Activated T-cell treated with anti-CD3 and anti-CD28 coated beads, Interleukin-2, amount 50 U/mL, for 4 hours (primary cell): Measurements from ENCODE around the gene POLDIP3. TPM values are rescaled to one million over a fixed set of nuclear protein-coding genes. Genes with fewer than 3 reads are reported as not detected.
A peak's percentile ranks its signal among the peaks of the same experiment; 100 is the strongest.
"Not testable (repeated sequence)": the region's sequence is repeated elsewhere in the genome, so short reads cannot be mapped to it uniquely, and the experiment has no call there.

Source experiments
- ATAC-seq, 2 donors: fragments of 200-7000 bp; cut with Tn5 transposase; one replicate each; pipeline ENCODE4 v1.10.0; 2021
- DNase-seq: peaks from one replicate; pipeline ENCODE4 v3.0.0-alpha.2; 2020
- H3K27me3 Mint-ChIP-seq: one replicate; pipeline ENCODE4 v1.8.0; 2021; ENCODE audit warnings: low read depth, mixed read lengths
- H3K36me3 Mint-ChIP-seq: one replicate; pipeline ENCODE4 v1.8.0; 2022; ENCODE audit warnings: mixed read lengths; ENCODE audit not compliant: insufficient read depth
- H3K4me1 Mint-ChIP-seq: one replicate; pipeline ENCODE4 v1.8.0; 2021; ENCODE audit warnings: low read depth, mixed read lengths
- H3K4me3 Mint-ChIP-seq: one replicate; pipeline ENCODE4 v1.8.0; 2021; ENCODE audit warnings: mild to moderate bottlenecking, moderate library complexity, mixed read lengths
- H3K9me3 Mint-ChIP-seq: one replicate; pipeline ENCODE4 v1.8.0; 2021; ENCODE audit warnings: mixed read lengths
- total RNA-seq, 3 donors: library from RNA; stranded (reverse); gene quantifications; one replicate each; pipeline ENCODE4 v1.2.1, GENCODE V29; 2021

POLDIP3 gene
- total RNA-seq, 3 donors from 2014 or later: 71.8 to 82.6 (median 77.1) TPM

DNA sequence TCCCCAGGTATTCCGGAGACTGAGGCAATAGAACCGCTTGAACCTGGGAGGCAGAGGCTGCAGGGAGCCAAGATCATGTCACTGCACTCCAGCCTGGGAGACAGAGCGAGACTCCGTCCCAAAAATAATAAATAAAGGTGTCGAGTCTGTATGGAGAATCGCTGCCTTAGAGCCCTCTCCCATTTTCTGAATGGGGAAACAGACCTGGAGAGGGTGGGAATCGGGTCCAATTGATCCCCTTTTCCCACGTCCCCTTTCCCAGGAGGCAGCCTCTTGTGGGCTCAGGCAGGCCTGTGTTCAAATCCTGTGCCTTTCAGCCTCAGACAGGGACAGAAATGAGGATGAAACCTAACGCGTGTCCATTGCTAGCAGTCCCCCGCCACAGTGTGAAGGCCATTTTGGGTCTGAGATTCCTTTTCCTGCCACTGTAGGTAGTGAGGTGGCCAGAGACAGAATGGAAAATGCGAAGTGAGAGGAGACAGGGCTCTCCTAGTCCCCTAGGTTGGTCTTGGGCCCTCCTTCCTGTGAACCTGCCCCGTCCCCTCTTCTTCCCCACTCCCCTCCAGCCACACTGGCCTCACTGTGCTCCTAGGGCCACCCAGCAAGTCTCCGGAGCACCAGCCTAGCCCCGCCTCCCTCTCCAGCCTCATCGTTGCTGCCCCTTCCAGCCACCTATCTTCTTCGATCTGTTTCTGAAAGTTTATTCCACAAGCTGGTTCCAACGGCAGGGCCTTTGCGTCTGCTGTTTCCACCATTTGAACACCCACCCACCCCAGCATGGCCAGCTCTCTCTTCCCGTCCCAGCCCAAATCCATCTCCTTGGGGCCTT lies 2.7 kb upstream of the POLDIP3 start:
- H3K4me3 Mint-ChIP-seq: no peak overlapping the region
- no peak for ATAC-seq

DNA sequence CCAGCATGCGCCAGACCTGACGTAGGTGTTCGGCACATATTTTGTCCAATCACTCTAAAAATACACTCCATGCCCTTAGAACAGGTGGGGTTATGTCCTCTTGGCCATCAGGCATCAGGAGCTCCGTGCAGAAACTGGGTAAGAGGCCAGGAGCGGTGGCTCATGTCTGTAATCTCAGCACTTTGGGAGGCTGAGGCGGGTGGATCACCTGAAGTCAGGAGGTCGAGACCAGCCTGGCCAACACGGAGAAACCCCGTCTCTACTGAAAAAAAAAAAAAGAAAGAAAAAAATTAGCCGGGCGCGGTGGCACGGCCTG lies 1.1 kb upstream of the POLDIP3 start:
- H3K4me1 Mint-ChIP-seq: peaks cover 35% of the 10 kb centered on the region
- not testable (repeated sequence) for H3K9me3 Mint-ChIP-seq, ATAC-seq, DNase-seq, H3K27me3 Mint-ChIP-seq
- peaks cover 11% of the 10 kb centered on the region for H3K36me3 Mint-ChIP-seq
- peak overlapping the region; percentile 95 for H3K4me3 Mint-ChIP-seq

More for the DNA sequence above, 2.7 kb upstream of the POLDIP3 start:
- Mint-ChIP-seq H3K9me3 (no peaks in the 10 kb centered on the region), H3K36me3 (peaks cover 10% of the 10 kb centered on the region), H3K4me1 (peaks cover 25% of the 10 kb centered on the region), H3K27me3 (no peaks in the 10 kb centered on the region)
- DNase-seq: no peak

DNA sequence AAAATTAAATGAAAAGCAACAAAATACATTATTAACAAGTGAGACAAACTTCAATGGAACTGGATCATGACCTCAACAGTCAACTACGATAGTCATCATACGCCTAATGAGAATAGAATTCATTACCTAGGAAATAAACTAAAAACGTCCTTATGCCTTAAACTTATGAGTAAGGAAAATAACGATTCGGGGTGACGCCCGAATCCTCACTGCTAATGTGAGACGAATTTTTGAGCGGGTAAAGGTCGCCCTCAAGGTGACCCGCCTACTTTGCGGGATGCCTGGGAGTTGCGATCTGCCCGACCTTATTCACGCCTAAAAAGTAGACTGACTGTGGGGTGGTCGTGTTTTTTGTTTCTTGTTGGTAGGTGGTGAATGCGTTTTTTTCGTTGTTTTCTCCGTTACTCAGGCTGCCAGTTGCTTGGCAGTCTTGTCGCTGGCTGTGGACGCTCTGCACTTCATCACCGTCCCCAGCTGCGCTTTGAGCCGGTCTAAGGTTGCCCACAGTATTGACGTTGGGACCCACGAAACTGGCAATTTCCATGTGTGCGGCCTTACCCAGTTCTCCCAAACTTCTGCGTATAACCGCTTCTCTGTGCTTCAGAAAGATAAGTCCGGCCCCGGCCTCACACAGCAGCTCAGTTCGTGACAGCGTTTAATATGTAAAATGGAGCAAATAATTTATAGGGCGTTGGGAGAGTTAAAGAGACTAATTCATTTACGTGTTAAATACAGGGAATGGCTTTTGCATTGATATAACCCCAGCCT lies 593 bp upstream of the POLDIP3 start:
- peak; percentile 77 to 78 for ATAC-seq
- Mint-ChIP-seq H3K36me3 (peaks cover 12% of the 10 kb centered on the region), H3K4me1 (peaks cover 40% of the 10 kb centered on the region)

DNA sequence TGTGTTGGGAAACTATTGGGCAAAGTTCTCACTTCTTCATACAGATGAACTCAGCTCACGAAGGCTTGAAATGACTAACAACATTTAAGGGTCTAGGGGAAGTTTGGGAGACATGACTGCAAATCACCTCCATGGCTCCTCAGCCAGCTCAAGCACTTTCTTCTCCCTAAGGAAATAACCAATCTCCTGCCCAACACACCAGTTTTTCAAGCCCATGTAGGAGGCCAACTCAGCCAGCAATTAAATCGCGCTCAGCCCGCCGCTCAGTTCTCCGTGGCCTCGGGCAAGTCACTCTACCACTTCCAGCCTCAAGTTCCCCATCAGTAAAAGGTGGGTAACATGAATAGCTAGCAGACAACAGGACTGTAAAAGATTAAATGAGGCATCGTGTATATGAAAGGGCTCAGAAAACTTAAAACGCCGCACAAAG lies 796 bp downstream of the POLDIP3 start:
- Mint-ChIP-seq H3K4me3 (peak overlapping the region; percentile 92), H3K36me3 (peaks cover 14% of the 10 kb centered on the region), H3K9me3 (no peaks in the 10 kb centered on the region), H3K4me1 (peaks cover 52% of the 10 kb centered on the region), H3K27me3 (no peaks in the 10 kb centered on the region)
- DNase-seq (no peak), ATAC-seq (peak; percentile 0 to 4)

More for the DNA sequence above, 593 bp upstream of the POLDIP3 start:
- H3K9me3 Mint-ChIP-seq: no peaks in the 10 kb centered on the region
- no peaks in the 10 kb centered on the region for H3K27me3 Mint-ChIP-seq
- peak; percentile 72 for DNase-seq
- H3K4me3 Mint-ChIP-seq: peak overlapping the region; percentile 95

DNA sequence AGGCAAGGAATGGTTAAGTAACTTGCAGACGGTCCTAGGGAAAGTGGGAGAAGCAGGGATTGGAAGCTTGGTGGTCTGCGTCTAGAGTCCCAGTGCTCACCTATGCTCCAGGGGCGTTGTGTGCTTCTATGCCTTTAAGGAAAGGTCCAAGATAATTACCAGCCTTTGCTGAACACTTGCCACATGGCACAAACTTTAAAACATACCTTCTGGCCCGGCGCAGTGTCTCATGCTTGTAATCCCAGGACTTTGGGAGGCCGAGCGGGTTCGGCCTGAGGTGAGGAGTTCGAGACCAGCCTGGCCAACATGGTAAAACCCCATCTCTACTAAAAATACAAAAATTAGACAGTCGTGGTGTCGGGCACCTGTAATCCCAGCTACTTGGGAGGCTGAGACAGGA lies 2.3 kb downstream of the POLDIP3 start:
- ATAC-seq (no peak), DNase-seq (no peak)
- Mint-ChIP-seq H3K4me3 (peak overlapping the region; percentile 92), H3K27me3 (no peaks in the 10 kb centered on the region), H3K9me3 (no peaks in the 10 kb centered on the region), H3K4me1 (peaks cover 57% of the 10 kb centered on the region), H3K36me3 (peaks cover 15% of the 10 kb centered on the region)

DNA sequence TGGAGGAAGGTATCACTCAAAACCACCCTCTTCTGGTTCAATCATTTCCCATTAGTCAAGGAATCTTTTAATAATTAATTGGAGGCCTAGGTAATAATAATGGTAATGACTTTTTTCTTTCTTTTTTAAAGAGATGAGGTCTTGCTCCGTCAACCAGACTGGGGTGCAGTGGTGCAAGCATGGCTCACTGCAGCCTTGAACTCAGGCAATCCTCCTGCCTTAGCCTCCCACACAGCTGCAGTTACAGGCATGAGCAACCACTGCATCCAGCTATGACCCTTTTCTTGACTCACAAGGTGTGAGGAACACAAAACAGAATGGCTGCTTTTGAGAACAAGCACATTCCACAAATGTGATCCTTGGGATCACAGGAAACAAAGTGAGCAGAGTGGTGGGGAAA lies 3.6 kb downstream of the POLDIP3 start:
- no peak for ATAC-seq

DNA sequence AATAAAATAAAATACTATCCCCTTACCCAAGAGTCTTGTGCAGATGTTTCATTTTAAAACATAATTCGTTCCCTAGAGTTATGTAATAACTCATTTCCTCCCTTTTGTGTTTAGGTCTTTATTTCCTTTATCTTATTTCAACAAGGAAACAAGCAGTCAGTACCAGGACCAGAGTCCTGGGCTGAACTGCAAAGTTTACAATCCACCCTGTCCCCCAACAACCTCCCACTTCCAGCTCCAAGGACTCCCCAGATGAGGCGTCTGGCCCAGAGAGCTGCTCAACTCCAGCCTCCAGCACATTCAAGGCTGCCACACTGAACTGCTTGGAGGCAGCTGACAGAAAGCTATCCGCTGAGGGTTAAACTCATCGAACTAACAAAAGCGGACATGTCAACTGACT lies 4.5 kb downstream of the POLDIP3 start:
- DNase-seq (no peak), ATAC-seq (no peak)
- Mint-ChIP-seq H3K4me1 (peaks cover 56% of the 10 kb centered on the region), H3K9me3 (no peaks in the 10 kb centered on the region), H3K36me3 (peaks cover 17% of the 10 kb centered on the region), H3K4me3 (no peak overlapping the region), H3K27me3 (no peaks in the 10 kb centered on the region)

More for the DNA sequence above, 3.6 kb downstream of the POLDIP3 start:
- no peak for DNase-seq
- peaks cover 59% of the 10 kb centered on the region for H3K4me1 Mint-ChIP-seq
- H3K9me3 Mint-ChIP-seq: no peaks in the 10 kb centered on the region
- H3K4me3 Mint-ChIP-seq: no peak overlapping the region
- H3K36me3 Mint-ChIP-seq: peaks cover 17% of the 10 kb centered on the region
- H3K27me3 Mint-ChIP-seq: no peaks in the 10 kb centered on the region

DNA sequence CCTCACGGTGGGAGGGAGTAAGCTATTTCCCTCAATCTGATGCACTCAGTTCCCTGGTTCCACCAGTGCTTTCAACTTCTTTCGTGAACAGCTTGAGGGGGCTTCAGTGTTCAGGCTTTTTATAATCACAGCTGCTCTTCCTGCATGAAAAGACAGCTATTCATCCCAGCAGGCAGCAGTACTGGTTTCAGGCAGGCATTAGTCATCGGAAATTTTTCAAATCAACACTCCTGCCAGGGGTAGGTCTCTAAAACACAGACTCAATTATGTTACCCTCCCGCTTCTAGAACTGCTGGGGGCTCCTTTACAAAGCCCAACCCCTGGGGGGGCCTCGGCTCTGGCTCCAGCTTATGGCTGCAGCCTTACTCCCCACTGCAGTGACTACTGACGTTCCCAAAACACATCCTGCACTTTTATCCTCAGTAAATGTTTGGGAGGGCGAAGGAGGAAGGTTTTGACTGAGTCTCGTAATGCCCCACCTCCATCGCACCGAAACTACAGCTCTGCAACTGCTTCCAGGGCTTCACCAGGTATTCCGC lies 5.8 kb downstream of the POLDIP3 start:
- peaks cover 59% of the 10 kb centered on the region for H3K4me1 Mint-ChIP-seq
- no peaks in the 10 kb centered on the region for H3K9me3 Mint-ChIP-seq
- peaks cover 17% of the 10 kb centered on the region for H3K36me3 Mint-ChIP-seq
- peak; percentile 61 to 74 for ATAC-seq
- no peaks in the 10 kb centered on the region for H3K27me3 Mint-ChIP-seq
- no peak for DNase-seq
- H3K4me3 Mint-ChIP-seq: no peak overlapping the region

DNA sequence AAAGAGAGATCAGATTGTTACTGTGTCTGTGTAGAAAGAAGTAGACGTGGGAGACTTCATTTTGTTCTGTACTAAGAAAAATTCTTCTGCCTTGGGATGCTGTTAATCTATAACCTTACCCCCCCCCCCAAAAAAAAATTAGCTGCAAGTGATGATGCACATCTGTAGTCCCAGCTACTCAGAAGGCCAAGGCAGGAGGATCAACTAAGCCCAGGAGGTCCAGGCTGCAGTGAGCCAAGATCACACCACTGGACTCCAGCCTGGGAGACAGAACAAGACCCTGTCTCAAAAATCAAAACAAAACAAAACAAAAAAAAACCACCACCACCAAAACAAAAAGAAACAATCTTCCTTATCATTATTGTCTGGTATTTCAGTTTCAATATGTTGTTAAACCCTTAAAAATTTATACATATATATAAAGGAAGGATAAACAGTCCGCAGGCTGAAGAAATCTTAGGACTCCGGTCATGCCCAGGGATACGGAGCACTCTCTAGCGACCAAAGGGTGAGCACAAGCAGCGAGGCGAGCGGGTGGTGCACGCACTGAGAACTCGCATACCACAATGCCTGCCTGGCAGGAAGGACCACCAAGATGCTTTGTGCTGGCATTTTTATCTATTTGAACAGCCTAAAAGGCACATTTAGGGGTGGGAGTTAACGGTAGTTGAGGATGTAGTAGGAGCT lies 6.4 kb downstream of the POLDIP3 start:
- DNase-seq (no peak), ATAC-seq (no peak)
- peaks cover 18% of the 10 kb centered on the region for H3K36me3 Mint-ChIP-seq
- H3K9me3 Mint-ChIP-seq: no peaks in the 10 kb centered on the region
- H3K4me1 Mint-ChIP-seq: peaks cover 57% of the 10 kb centered on the region
- H3K27me3 Mint-ChIP-seq: no peaks in the 10 kb centered on the region
- no peak overlapping the region for H3K4me3 Mint-ChIP-seq

DNA sequence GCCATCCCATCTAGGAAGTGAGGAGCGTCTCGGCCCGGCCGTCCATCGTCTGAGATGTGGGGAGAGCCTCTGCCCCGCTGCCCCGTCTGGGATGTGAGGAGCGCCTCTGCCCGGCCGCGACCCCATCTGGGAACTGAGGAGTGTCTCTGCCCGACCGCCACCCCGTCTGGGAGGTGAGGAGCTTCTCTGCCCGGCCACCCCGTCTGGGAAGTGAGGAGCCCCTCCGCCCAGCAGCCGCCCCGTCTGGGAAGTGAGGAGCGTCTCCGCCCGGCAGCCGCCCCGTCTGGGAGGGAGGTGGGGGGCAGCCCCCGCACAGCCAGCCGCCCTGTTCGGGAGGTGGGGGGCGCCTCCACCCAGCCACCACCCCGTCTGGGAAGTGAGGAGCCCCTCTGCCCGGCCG lies 7.0 kb downstream of the POLDIP3 start:
- not testable (repeated sequence) for DNase-seq, H3K27me3 Mint-ChIP-seq, ATAC-seq, H3K4me3 Mint-ChIP-seq, H3K9me3 Mint-ChIP-seq
- Mint-ChIP-seq H3K36me3 (peaks cover 18% of the 10 kb centered on the region), H3K4me1 (peaks cover 52% of the 10 kb centered on the region)

DNA sequence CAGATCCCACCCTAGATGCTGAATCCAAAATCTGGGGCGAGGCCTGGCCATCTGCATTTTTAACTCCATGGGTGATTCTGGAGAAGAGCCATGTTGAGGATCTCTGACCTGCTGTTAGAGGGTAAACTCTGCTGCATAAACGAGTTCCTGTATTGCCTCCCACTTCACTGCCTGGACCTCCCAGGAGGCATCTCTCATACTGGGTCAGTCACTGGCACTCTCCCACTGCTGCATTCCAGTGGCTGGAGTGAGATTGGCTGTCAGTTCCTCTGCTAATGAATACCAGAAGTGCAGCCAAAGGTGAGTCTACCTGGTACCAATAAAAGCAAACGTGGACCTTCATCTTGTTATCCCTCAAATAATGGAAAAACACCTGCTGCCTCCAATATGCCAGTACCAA lies 10.3 kb downstream of the POLDIP3 start:
- peaks cover 24% of the 10 kb centered on the region for H3K36me3 Mint-ChIP-seq
- no peak overlapping the region for H3K4me3 Mint-ChIP-seq
- H3K4me1 Mint-ChIP-seq: peaks cover 28% of the 10 kb centered on the region

DNA sequence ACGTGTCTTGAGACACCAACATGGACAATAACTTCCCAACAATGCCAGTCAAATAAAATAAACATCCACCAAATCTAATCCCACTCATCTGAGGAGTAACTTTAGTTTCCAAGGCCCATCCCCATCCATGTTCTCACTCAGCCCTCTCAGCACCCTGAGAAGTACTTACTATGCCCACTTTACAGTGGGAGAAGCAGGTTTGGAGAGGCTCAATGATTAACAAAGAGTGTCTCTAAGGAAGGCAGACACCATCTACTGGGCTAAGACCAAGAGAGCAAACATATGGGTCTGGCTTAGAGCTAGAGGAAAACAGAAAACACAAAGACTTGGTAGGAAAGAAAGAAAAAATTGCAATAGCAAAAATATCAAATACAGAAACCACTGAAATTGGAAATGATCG lies 11.3 kb downstream of the POLDIP3 start:
- H3K4me3 Mint-ChIP-seq: no peak overlapping the region
- no peak for ATAC-seq
- H3K4me1 Mint-ChIP-seq: peaks cover 18% of the 10 kb centered on the region
- H3K27me3 Mint-ChIP-seq: no peaks in the 10 kb centered on the region
- H3K9me3 Mint-ChIP-seq: no peaks in the 10 kb centered on the region
- DNase-seq: no peak
- peaks cover 32% of the 10 kb centered on the region for H3K36me3 Mint-ChIP-seq

More for the DNA sequence above, 10.3 kb downstream of the POLDIP3 start:
- ATAC-seq: no peak
- Mint-ChIP-seq H3K9me3 (no peaks in the 10 kb centered on the region), H3K27me3 (no peaks in the 10 kb centered on the region)
- DNase-seq: no peak

DNA sequence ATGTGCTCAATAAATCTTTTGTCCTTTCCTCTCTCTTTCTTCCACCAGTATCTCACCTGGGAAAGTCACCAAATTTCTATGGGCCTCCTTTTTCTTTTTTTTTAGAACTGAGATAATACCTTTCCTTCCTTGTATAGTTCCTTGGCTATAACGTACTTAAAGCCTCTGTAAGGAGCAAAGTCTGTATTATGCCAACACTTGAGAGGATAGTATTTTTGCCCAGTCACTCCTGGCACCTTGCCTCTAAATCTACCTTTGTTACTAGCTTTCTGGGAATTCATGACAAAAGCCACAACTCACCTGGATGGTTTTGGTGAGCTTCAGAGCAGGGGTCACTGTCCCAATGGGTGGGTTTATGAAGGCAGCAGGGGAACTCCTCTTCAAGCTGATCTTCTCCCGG lies 12.2 kb downstream of the POLDIP3 start:
- no peak for ATAC-seq
- no peaks in the 10 kb centered on the region for H3K27me3 Mint-ChIP-seq
- H3K4me3 Mint-ChIP-seq: no peak overlapping the region
- no peak for DNase-seq
- no peaks in the 10 kb centered on the region for H3K9me3 Mint-ChIP-seq
- H3K36me3 Mint-ChIP-seq: peaks cover 31% of the 10 kb centered on the region
- H3K4me1 Mint-ChIP-seq: peaks cover 18% of the 10 kb centered on the region

DNA sequence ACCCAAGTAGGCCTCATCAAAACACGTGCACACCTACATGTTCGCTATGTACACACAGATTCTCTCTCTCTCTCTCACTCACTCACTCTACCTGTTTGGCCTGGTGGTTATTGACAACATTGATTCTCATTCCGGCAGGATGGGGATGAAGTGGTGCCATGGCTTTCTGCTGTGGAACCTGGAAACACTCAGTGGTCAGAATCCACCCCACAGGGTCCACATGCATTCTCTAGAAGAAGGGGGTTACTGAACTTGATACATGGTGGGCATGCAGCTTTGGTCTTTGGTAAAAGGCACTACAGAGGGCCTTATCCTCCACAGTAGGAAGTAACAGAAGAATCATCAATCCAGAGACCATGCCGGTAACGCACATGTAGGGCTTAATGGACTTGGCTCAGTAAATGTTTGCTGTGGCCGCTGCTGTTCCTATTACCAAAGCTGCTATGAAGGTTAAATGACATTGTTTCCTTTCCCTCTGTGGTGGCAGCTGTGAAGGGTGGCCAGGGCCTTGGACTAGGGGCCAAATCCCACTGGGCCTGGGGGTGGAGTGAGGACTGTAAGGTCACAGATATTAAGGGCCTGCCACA lies 12.7 kb downstream of the POLDIP3 start:
- DNase-seq: no peak
- no peak for ATAC-seq
- peaks cover 18% of the 10 kb centered on the region for H3K4me1 Mint-ChIP-seq
- H3K27me3 Mint-ChIP-seq: no peaks in the 10 kb centered on the region
- H3K9me3 Mint-ChIP-seq: no peaks in the 10 kb centered on the region
- no peak overlapping the region for H3K4me3 Mint-ChIP-seq
- peaks cover 36% of the 10 kb centered on the region for H3K36me3 Mint-ChIP-seq
